ENCODE measurements around the gene MROH8.

Gene MROH8

GRCh38 chr20:37204056-37204455 is 24.7 kb upstream of the MROH8 start:
- TF ChIP-seq FOXP2 (optimal IDR thresholded peaks at IDR 0.05; ENCODE audit: borderline replicate concordance, extremely low read depth, extremely low read length, insufficient read depth) = no peak
- no peak for TF ChIP-seq TAF1 (IDR thresholded peaks at IDR 0.05; ENCODE audit: borderline replicate concordance, insufficient read depth, low read length)
- no peak for TF ChIP-seq SIN3A (IDR thresholded peaks at IDR 0.05; ENCODE audit: borderline replicate concordance, insufficient read depth, low read length)
- no peak for TF ChIP-seq REST (IDR thresholded peaks at IDR 0.05; ENCODE audit: insufficient read depth in 1 of 2, low read depth in 2 of 2, low read length in 2 of 2)
- no peak for TF ChIP-seq POLR2AphosphoS5 (IDR thresholded peaks at IDR 0.05; ENCODE audit: low read depth, low read length)

GRCh38 chr20:37202267-37202943 is 23.1 kb upstream of the MROH8 start:
- TF ChIP-seq FOXP2 (optimal IDR thresholded peaks at IDR 0.05; ENCODE audit: borderline replicate concordance, extremely low read depth, extremely low read length, insufficient read depth) (no peak), TAF1 (IDR thresholded peaks at IDR 0.05; ENCODE audit: borderline replicate concordance, insufficient read depth, low read length) (no peak), POLR2AphosphoS5 (IDR thresholded peaks at IDR 0.05; ENCODE audit: low read depth, low read length) (no peak)

- no peak for TF ChIP-seq FOXP2 (optimal IDR thresholded peaks at IDR 0.05; ENCODE audit: borderline replicate concordance, extremely low read depth, extremely low read length, insufficient read depth)
- TF ChIP-seq POLR2AphosphoS5 (IDR thresholded peaks at IDR 0.05; ENCODE audit: low read depth, low read length) = no peak
- no peak for TF ChIP-seq SIN3A (IDR thresholded peaks at IDR 0.05; ENCODE audit: borderline replicate concordance, insufficient read depth, low read length)
- TF ChIP-seq TAF1 (IDR thresholded peaks at IDR 0.05; ENCODE audit: borderline replicate concordance, insufficient read depth, low read length) = no peak
- no peak for TF ChIP-seq REST (IDR thresholded peaks at IDR 0.05; ENCODE audit: insufficient read depth in 1 of 2, low read depth in 2 of 2, low read length in 2 of 2)
Observed at GRCh38 chr20:37201827-37202162, 22.4 kb upstream of the MROH8 start.

- TF ChIP-seq REST (IDR thresholded peaks at IDR 0.05; ENCODE audit: insufficient read depth in 1 of 2, low read depth in 2 of 2, low read length in 2 of 2) (no peak), SIN3A (IDR thresholded peaks at IDR 0.05; ENCODE audit: borderline replicate concordance, insufficient read depth, low read length) (no peak), FOXP2 (optimal IDR thresholded peaks at IDR 0.05; ENCODE audit: borderline replicate concordance, extremely low read depth, extremely low read length, insufficient read depth) (no peak), POLR2AphosphoS5 (IDR thresholded peaks at IDR 0.05; ENCODE audit: low read depth, low read length) (no peak), TAF1 (IDR thresholded peaks at IDR 0.05; ENCODE audit: borderline replicate concordance, insufficient read depth, low read length) (no peak)
Observed at GRCh38 chr20:37200926-37201826, 21.8 kb upstream of the MROH8 start.

- TF ChIP-seq TAF1 (IDR thresholded peaks at IDR 0.05; ENCODE audit: borderline replicate concordance, insufficient read depth, low read length) = no peak
- TF ChIP-seq FOXP2 (optimal IDR thresholded peaks at IDR 0.05; ENCODE audit: borderline replicate concordance, extremely low read depth, extremely low read length, insufficient read depth) = no peak
- no peak for TF ChIP-seq REST (IDR thresholded peaks at IDR 0.05; ENCODE audit: insufficient read depth in 1 of 2, low read depth in 2 of 2, low read length in 2 of 2)
- no peak for TF ChIP-seq POLR2AphosphoS5 (IDR thresholded peaks at IDR 0.05; ENCODE audit: low read depth, low read length)
- TF ChIP-seq SIN3A (IDR thresholded peaks at IDR 0.05; ENCODE audit: borderline replicate concordance, insufficient read depth, low read length) = no peak
Observed at GRCh38 chr20:37200376-37200775, 21.0 kb upstream of the MROH8 start.
